K562 (cell line): Measurements from ENCODE around the gene SLC22A23. TPM values are rescaled to one million over a fixed set of nuclear protein-coding genes. Genes with fewer than 3 reads are reported as not detected.

ENCODE experiments used
- ATF1 ChIP-seq, 2 experiments: fragments of 450-650 bp in 1 of 2; IDR thresholded peaks; 2 replicates each; pipeline ENCODE4 v1.6.1; 2016; ENCODE audit warnings: missing compliant biosample characterization in 1 of 2, missing genetic modification characterization in 1 of 2
- BHLHE40 ChIP-seq: IDR thresholded peaks from 2 replicates; pipeline ENCODE4 v1.6.1; 2011; ENCODE audit warnings: low read length, improper control_type of control experiment
- DEAF1 ChIP-seq: fragments of 450-650 bp; formaldehyde crosslinking; IDR thresholded peaks from 2 replicates; pipeline ENCODE4 v1.4.0; 2020; ENCODE audit warnings: mild to moderate bottlenecking, moderate library complexity
- ETV5 ChIP-seq: sonication (generic); formaldehyde crosslinking; IDR thresholded peaks from 2 replicates; pipeline ENCODE4 v1.4.0; 2020; ENCODE audit warnings: low read depth, mild to moderate bottlenecking, missing genetic modification reagents
- GATAD2A ChIP-seq: fragments of 450-650 bp; IDR thresholded peaks from 2 replicates; pipeline ENCODE4 v1.6.1; 2017
- JUND ChIP-seq, 2 experiments: IDR thresholded peaks; 2 replicates in 1 of 2; 3 replicates in 1 of 2; pipeline ENCODE4 v1.6.1; 2011; ENCODE audit warnings: borderline replicate concordance in 2 of 2, low read depth in 2 of 2, low read length in 2 of 2, improper control_type of control experiment in 1 of 2, missing biosample characterization in 1 of 2, missing genetic modification characterization in 1 of 2, missing genetic modification reagents in 1 of 2
- MAZ ChIP-seq, 2 experiments: fragments of 450-650 bp in 1 of 2; sonication (generic) in 1 of 2; formaldehyde crosslinking; IDR thresholded peaks in 1 of 2; conservative IDR thresholded peaks in 1 of 2; 2 replicates each; pipeline versions ENCODE4 v1.4.0 to v1.5.0; 2020; ENCODE audit warnings: mild to moderate bottlenecking in 1 of 2, missing genetic modification reagents in 1 of 2
- MTA3 ChIP-seq: fragments of 450-650 bp; formaldehyde crosslinking; IDR thresholded peaks from 2 replicates; pipeline ENCODE4 v1.6.1; 2017; ENCODE audit warnings: mild to moderate bottlenecking, borderline replicate concordance
- NR2C2 ChIP-seq, 2 experiments: fragments of 200-800 bp in 1 of 2; sonication (Bioruptor generic) in 1 of 2; sonication (generic) in 1 of 2; formaldehyde crosslinking in 1 of 2; IDR thresholded peaks; 2 replicates each; pipeline versions ENCODE4 v1.6.1 to v1.8.0; 2016 to 2022; ENCODE audit warnings: mild to moderate bottlenecking in 1 of 2, missing compliant biosample characterization in 1 of 2, missing genetic modification characterization in 1 of 2, missing genetic modification reagents in 1 of 2
- RCOR1 ChIP-seq, 2 experiments: IDR thresholded peaks; 2 replicates each; pipeline ENCODE4 v1.6.1; 2012; ENCODE audit warnings: low read depth in 2 of 2, low read length in 2 of 2, borderline replicate concordance in 1 of 2, improper control_type of control experiment in 1 of 2
- SPI1 ChIP-seq: IDR thresholded peaks from 2 replicates; pipeline ENCODE4 v1.6.1; 2011; ENCODE audit warnings: low read depth, low read length, control low read depth, borderline replicate concordance
- XRCC5 ChIP-seq: fragments of 200-400 bp; formaldehyde crosslinking; IDR thresholded peaks from 2 replicates; pipeline ENCODE4 v1.6.1; 2017; ENCODE audit warnings: low read depth, mild to moderate bottlenecking, low read length
- ZNF766 ChIP-seq: fragments of 200-800 bp; sonication (Bioruptor generic); conservative IDR thresholded peaks from 2 replicates; pipeline ENCODE4 v1.6.1; 2016; ENCODE audit warnings: missing genetic modification characterization, missing compliant biosample characterization
- polyA plus RNA-seq, 8 experiments: library from polyadenylated mRNA; depleted of rRNA in 4 of 8; stranded (reverse) in 5 of 8; unstranded in 3 of 8; fragments of >200 nt; fragmentation: Nextera tagmentation in 2 of 8; fragmentation: Illumina TruSeq in 1 of 8; extraction: Ambion mirVana in 2 of 8; extraction: Trizol in 1 of 8; gene quantifications; 2 replicates each; pipeline versions ENCODE4 v1.2.1 to v1.2.3, GENCODE V29; 2011 to 2014; ENCODE audit warnings: inconsistent platforms in 1 of 8, missing spikeins in 1 of 8
- total RNA-seq, 7 experiments: library from RNA; depleted of rRNA in 6 of 7; stranded (reverse); fragments of >200 nt in 6 of 7; fragmentation: Illumina TruSeq in 2 of 7; extraction: Trizol in 2 of 7; gene quantifications; 2 replicates each; pipeline versions ENCODE4 v1.2.1 to v1.2.3, GENCODE V29; 2011 to 2021; ENCODE audit warnings: low replicate concordance in 1 of 7
- TF ChIP-seq, protein P1 (sequence below): fragments of 450-650 bp; IDR thresholded peaks from 2 replicates; pipeline ENCODE4 v1.6.1; 2016; ENCODE audit warnings: antibody characterized with exemption
- TF ChIP-seq, protein P2 (sequence below): IDR thresholded peaks from 2 replicates; pipeline ENCODE4 v1.6.1; 2011; ENCODE audit warnings: borderline replicate concordance, low read depth, mild to moderate bottlenecking, moderate library complexity, low read length; ENCODE audit not compliant: insufficient read depth, poor library complexity, severe bottlenecking
- TF ChIP-seq, protein P3 (sequence below): sonication (generic); formaldehyde crosslinking; IDR thresholded peaks from 2 replicates; pipeline ENCODE4 v1.8.0; 2022; ENCODE audit warnings: mild to moderate bottlenecking, missing genetic modification reagents

SLC22A23 gene
- total and polyA plus RNA-seq, 9 of the 15 experiments (the other 6 are each of a cell fraction or from before 2014, with no cell fraction given), result 0.30 to 8.7 (median 2.5) TPM

GRCh38 chr6:3410385-3411360, 46.2 kb downstream of the SLC22A23 start (continued):
- TF ChIP-seq RCOR1 (IDR thresholded peaks at IDR 0.05; ENCODE audit: borderline replicate concordance in 1 of 2, low read depth in 2 of 2, low read length in 2 of 2), result 0 out of 4 replicates have a peak, but pooled peaks of 1 of the 2 experiments have one; percentile 32
- TF ChIP-seq, protein P1, sequence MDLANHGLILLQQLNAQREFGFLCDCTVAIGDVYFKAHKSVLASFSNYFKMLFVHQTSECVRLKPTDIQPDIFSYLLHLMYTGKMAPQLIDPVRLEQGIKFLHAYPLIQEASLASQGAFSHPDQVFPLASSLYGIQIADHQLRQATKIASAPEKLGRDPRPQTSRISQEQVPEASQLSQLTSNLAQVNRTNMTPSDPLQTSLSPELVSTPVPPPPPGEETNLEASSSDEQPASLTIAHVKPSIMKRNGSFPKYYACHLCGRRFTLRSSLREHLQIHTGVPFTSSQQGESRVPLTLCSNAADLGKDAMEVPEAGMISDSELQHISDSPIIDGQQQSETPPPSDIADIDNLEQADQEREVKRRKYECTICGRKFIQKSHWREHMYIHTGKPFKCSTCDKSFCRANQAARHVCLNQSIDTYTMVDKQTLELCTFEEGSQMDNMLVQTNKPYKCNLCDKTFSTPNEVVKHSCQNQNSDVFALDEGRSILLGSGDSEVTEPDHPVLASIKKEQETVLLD, result peak; percentile 44; the same call in 1 of the 2 replicates
- TF ChIP-seq, protein P2, sequence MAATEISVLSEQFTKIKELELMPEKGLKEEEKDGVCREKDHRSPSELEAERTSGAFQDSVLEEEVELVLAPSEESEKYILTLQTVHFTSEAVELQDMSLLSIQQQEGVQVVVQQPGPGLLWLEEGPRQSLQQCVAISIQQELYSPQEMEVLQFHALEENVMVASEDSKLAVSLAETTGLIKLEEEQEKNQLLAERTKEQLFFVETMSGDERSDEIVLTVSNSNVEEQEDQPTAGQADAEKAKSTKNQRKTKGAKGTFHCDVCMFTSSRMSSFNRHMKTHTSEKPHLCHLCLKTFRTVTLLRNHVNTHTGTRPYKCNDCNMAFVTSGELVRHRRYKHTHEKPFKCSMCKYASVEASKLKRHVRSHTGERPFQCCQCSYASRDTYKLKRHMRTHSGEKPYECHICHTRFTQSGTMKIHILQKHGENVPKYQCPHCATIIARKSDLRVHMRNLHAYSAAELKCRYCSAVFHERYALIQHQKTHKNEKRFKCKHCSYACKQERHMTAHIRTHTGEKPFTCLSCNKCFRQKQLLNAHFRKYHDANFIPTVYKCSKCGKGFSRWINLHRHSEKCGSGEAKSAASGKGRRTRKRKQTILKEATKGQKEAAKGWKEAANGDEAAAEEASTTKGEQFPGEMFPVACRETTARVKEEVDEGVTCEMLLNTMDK, result peak; percentile 38
- TF ChIP-seq, protein P3, sequence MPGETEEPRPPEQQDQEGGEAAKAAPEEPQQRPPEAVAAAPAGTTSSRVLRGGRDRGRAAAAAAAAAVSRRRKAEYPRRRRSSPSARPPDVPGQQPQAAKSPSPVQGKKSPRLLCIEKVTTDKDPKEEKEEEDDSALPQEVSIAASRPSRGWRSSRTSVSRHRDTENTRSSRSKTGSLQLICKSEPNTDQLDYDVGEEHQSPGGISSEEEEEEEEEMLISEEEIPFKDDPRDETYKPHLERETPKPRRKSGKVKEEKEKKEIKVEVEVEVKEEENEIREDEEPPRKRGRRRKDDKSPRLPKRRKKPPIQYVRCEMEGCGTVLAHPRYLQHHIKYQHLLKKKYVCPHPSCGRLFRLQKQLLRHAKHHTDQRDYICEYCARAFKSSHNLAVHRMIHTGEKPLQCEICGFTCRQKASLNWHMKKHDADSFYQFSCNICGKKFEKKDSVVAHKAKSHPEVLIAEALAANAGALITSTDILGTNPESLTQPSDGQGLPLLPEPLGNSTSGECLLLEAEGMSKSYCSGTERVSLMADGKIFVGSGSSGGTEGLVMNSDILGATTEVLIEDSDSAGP (CRISPR knock-in tag), result 0 out of 2 replicates have a peak, but pooled peaks have one; percentile 20
- TF ChIP-seq SPI1, result peak; percentile 94
- TF ChIP-seq JUND (IDR thresholded peaks at IDR 0.05; ENCODE audit: borderline replicate concordance, low read depth, low read length), result 0 out of 2 replicates have a peak, but pooled peaks have one; percentile 25
- TF ChIP-seq JUND (tag; IDR thresholded peaks at IDR 0.05; ENCODE audit: borderline replicate concordance, low read depth, low read length), result no peak
- TF ChIP-seq ATF1 (CRISPR knock-in tag; IDR thresholded peaks at IDR 0.05), result no peak
- TF ChIP-seq ATF1 (tag; IDR thresholded peaks at IDR 0.05), result no peak
- TF ChIP-seq MAZ (CRISPR knock-in tag; conservative IDR thresholded peaks at IDR 0.05 in 1 of 2, IDR thresholded peaks at IDR 0.05 in 1 of 2), result peak in 1 of 2 experiments; percentile 43; a peak in 1 of 4 replicates
- TF ChIP-seq ETV5 (CRISPR knock-in tag), result 0 out of 2 replicates have a peak, but pooled peaks have one; percentile 22
- peak; percentile 34; the same call in 1 of the 2 replicates for TF ChIP-seq DEAF1
- 0 out of 2 replicates have a peak, but pooled peaks have one; percentile 5 for TF ChIP-seq BHLHE40
- peak; percentile 68; the same call in 1 of the 2 replicates for TF ChIP-seq XRCC5
- no peak for TF ChIP-seq NR2C2 (CRISPR knock-in tag; IDR thresholded peaks at IDR 0.05)
- no peak for TF ChIP-seq NR2C2 (tag; IDR thresholded peaks at IDR 0.05)
- peak; percentile 37; the same call in 1 of the 2 replicates for TF ChIP-seq GATAD2A
- TF ChIP-seq ZNF766 (CRISPR knock-in tag), result peak; percentile 19; the same call in 1 of the 2 replicates
- TF ChIP-seq MTA3, result 0 out of 2 replicates have a peak, but pooled peaks have one; percentile 20
